HG02943 (cell line): ENCODE measurements around the gene IPO9.
"Not testable (repeated sequence)": the region's sequence is repeated elsewhere in the genome, so short reads cannot be mapped to it uniquely, and the experiment has no call there.

Source experiments
- ATAC-seq: cut with Tn5 transposase; IDR thresholded peaks from one replicate; pipeline ENCODE4 v1.9.1; 2021; ENCODE audit warnings: mild to moderate bottlenecking, low read depth, moderate library complexity; ENCODE audit not compliant: unreplicated experiment

IPO9 gene

DNA sequence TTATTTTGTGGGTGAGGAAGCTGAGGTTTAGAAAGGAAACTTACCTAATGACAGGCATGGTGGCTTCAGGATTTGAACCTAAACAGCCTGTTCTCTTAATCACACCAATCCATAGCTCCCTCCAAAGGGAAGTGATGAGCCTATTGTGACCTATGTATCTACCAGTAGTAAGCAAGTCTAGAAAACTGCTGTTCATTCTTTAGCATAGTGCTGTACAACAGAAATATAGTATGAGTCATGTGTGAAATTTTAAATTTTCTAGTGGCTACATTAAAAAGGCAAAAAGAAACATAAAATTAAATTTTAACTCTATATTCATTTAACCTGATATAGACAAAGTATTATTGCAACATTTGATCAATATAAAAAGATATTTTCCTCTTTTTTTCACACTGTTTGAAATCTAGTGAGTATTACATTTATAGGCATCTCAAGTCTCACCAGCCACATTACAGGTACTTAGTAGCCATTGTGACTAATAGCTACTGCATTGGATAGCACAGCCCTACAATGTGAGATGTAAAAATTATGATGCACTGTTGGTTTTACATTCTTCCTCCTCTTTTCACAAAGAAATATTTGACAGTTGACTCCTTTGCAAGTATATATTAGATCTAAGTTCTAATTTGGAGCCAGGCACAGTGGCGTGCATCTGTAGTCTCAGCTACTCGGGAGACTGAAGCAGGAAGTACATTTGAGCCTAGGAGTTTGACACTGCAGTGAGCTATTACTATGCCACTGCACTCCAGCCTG, 16.6 kb downstream of the IPO9 start:
- no peak for ATAC-seq

GRCh38 chr1:201847150-201847549, 18.2 kb downstream of the IPO9 start:
- ATAC-seq: no peak

GRCh38 chr1:201848230-201848629, 19.3 kb downstream of the IPO9 start:
- ATAC-seq: no peak

- ATAC-seq: no peak
These were observed 20.6 kb downstream of the IPO9 start for GRCh38 chr1:201849372-201850052.

- ATAC-seq: no peak
These were observed 21.1 kb downstream of the IPO9 start for GRCh38 chr1:201850053-201850397.

DNA sequence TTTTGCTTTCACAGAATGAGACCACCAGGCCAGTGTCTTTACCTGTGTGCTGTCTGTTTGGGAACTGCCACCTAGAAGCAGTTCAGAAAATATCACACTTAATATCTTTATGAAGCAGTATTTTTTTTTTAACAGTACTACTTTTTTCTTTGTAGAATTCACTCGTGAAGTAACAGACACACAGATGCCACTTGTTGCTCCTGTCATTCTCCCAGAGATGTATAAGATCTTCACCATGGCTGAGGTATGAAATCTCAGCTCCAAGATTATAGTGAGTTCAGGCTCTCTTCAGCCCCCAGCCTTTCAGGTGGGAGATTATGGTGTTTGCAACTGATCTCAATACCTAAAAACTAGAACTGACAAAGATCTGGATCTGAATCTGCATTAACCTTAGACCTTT, 23.0 kb downstream of the IPO9 start:
- no peak for ATAC-seq

- not testable (repeated sequence) for ATAC-seq
These were observed 27.8 kb downstream of the IPO9 start for GRCh38 chr1:201856722-201857121.

GRCh38 chr1:201859424-201859823, 30.5 kb downstream of the IPO9 start:
- no peak for ATAC-seq

DNA sequence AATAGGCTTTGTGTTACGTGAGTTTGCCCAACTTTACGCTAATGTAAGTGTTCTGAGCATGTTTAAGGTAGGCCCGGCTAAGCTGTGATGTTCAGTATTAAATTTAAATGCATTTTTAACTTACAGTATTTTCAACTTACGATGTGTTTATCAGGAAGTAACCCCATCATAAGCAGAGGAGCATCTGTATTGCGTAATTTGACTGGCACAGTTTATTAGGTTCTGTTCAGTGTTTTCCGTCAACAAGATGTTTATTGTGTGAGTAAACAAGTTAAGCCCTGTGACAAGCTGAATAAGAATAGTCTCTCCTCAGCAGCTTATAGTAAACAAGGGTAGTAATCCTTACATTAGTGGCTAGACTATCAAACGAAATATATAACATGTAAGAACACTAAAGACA, 32.5 kb downstream of the IPO9 start:
- no peak for ATAC-seq

DNA sequence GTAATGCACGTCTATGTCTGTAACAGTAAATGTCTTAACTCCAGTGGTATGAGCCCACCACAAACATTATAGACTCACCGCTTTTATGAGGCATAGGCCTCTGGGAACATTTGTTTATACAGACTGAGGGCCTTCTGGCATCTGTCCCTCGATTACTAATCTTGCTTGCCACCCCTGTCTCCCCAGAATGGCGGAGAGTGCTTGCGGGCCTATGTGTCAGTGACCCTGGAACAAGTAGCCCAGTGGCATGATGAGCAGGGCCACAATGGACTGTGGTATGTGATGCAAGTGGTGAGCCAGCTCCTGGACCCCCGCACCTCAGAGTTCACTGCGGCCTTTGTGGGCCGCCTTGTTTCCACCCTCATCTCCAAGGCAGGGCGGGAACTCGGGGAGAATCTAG, 41.4 kb downstream of the IPO9 start:
- ATAC-seq: no peak

- no peak for ATAC-seq
These were observed 45.7 kb downstream of the IPO9 start for GRCh38 chr1:201874672-201875071.

DNA sequence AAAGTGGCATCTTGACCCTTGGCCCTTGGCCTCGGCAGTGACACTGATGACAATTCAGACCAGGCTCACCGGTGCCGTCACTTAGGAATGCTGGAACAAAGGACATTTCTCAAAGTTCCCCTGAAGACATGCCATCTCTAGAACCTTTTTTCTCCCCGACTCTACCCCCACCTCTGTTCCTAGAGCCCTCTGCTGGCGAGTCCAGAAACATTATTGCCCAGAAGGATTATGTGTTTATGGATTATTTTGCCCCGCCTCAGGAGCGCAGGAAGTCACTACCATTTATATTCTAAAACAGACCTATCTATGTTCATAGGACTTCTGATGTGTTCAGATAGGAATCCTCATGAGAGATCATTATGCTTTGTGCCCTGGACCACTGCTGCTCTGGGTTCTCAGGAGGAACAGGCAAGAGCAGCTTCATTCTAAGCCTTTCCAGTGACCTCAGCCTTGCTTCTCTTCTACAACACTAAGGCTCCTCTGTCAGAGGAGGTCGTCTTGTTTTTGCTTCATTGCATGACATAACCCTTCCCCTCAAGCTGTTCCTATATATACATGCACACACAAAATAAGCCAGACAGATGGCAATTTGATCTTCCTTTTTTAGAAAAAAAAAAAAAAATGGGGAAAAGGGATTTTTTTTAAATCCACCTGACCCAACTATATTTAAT, 47.3 kb downstream of the IPO9 start:
- no peak for ATAC-seq

GRCh38 chr1:201877877-201878401, 49.0 kb downstream of the IPO9 start:
- no peak for ATAC-seq

- ATAC-seq: no peak
These were observed 52.1 kb downstream of the IPO9 start for GRCh38 chr1:201880928-201881571.

DNA sequence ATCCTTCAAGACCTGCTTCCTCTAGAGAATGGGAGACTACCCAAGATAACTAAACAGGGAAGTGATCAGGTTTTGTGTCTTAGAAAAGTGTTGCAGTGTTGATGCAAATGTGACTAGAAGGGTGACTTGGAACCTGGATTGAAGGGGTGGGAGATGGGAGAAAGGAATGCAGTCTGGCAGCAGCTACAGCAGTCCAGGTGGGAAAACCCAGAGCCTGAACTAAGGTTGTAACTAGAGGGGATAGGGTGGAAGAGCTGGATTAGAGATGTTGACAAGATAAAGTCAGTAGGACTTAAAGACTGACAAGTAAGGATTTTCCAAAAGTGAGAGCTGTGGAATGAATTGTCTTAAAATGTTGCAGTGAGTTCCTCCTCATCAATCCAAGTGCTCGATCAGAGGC, 52.7 kb downstream of the IPO9 start:
- no peak for ATAC-seq

- ATAC-seq: no peak
These were observed 53.7 kb downstream of the IPO9 start for GRCh38 chr1:201882665-201883132.

DNA sequence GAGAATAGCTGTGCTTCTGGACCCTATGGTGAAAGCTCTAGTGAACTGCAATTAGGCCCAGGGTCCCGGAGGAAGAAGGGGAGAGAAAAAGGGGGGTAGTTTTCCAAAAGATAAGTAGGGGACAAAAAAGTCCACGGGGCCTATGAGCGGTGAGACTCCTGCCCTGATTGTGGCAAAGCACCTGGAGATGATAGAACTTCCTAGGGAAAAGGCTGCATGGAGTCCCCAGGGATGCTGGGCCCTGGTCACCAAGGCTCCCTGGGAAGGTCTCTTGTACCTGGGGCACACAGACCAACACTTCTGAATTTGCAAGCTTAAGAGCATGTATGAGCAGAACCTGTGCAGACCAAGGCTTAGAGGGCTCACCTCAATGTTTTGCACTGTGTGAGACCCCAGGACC, 54.3 kb downstream of the IPO9 start:
- ATAC-seq: no peak

DNA sequence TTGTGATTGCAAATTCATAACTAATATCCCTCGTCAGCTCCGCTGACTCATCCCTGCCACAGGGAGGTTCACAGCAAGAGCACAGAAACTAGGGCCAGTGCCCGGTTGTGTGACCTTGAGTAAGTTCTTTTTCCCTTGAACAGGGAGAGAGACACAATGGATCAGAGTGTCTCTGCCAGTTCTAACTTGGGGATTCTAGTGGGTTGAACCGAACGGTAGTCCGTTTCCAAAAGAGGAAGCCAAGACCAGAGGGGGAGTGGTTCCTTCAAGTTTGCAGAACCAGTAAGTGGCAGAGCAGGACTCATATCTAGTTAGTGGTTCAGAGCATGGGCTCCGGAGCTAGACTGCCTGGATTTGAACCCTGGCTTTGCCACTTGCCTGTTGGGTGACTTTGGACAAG, 54.8 kb downstream of the IPO9 start:
- ATAC-seq: no peak

DNA sequence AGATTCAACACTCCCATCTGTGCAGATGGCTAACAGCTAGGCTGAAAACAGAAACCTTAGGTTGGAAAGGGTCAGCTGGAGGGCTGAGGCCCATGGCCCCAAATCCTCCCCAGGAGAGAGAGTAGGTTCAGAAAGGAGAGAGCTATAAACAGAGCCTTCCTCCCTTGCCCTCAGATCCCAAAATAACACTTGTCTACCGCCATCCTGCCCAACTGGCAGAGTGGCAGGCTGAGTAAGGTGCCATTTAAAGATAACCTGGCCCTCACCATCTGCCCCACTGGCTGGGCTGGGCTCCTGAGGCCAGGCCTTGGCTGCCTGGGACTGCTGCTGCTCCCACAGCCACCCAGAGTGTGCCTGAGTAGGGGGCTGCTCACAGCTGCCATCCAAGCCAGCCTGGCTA, 55.5 kb downstream of the IPO9 start:
- no peak for ATAC-seq

- ATAC-seq: no peak
These were observed 56.6 kb downstream of the IPO9 start for GRCh38 chr1:201885531-201886075.
